Caco-2 (cell line): ENCODE results near the gene FNBP1. TPM values are rescaled to one million over a fixed set of nuclear protein-coding genes. Genes with fewer than 3 reads are reported as not detected.

Experiments
- BruUV-seq: library from RNA; stranded (reverse); fragments of 400-500 nt; replicated peaks from 2 replicates; lab custom pipeline; 2021; lab: Mats Ljungman, UMichigan
- CTCF ChIA-PET: fragments of 300-600 bp; sonication (Branson Sonifier 250); formaldehyde crosslinking; loops from one replicate; lab custom pipeline; 2022; ENCODE audit warnings: antibody characterized with exemption; lab: Charles Lee
- POLR2A ChIA-PET: fragments of 300-600 bp; sonication (Branson Sonifier 250); formaldehyde crosslinking; loops from one replicate; lab custom pipeline; 2022; ENCODE audit warnings: antibody characterized with exemption; lab: Charles Lee
- DNase-seq, 2 experiments: peaks; one replicate each; pipeline versions ENCODE4 v3.0.0 to v3.0.0-alpha.2; 2020 to 2022
- H3K27me3 ChIP-seq: replicated peaks from 2 replicates; pipeline ENCODE4 v1.6.0; 2011; ENCODE audit warnings: low read length; ENCODE audit not compliant: control insufficient read depth, insufficient read depth
- H3K36me3 ChIP-seq: 2 replicates; pipeline ENCODE4 v1.5.1; 2011; ENCODE audit warnings: low read length; ENCODE audit not compliant: control insufficient read depth, insufficient read depth
- H3K4me1 ChIP-seq: fragments of 250-450 bp; sonication (Bioruptor Pico); 2 replicates; pipeline ENCODE4 v1.5.1; 2020; ENCODE audit warnings: mild to moderate bottlenecking
- H3K4me3 ChIP-seq: 2 replicates; pipeline ENCODE4 v1.5.1; 2011; ENCODE audit warnings: low read depth, mild to moderate bottlenecking, control low read depth, low read length
- H3K9me3 ChIP-seq: fragments of 250-450 bp; sonication (Bioruptor Pico); 2 replicates; pipeline ENCODE4 v1.5.1; 2020; ENCODE audit warnings: mild to moderate bottlenecking, moderate library complexity
- H3K27ac Mint-ChIP-seq: one replicate; pipeline ENCODE4 v1.8.0; 2022; ENCODE audit warnings: mixed read lengths; ENCODE audit not compliant: unreplicated experiment
- H3K27me3 Mint-ChIP-seq: one replicate; pipeline ENCODE4 v1.8.0; 2022; ENCODE audit warnings: mixed read lengths; ENCODE audit not compliant: insufficient read depth, unreplicated experiment
- H3K36me3 Mint-ChIP-seq: one replicate; pipeline ENCODE4 v1.8.0; 2022; ENCODE audit warnings: mild to moderate bottlenecking, mixed read lengths; ENCODE audit not compliant: insufficient read depth, unreplicated experiment
- H3K4me1 Mint-ChIP-seq: one replicate; pipeline ENCODE4 v1.8.0; 2022; ENCODE audit warnings: low read depth, mixed read lengths; ENCODE audit not compliant: unreplicated experiment
- H3K4me3 Mint-ChIP-seq: one replicate; pipeline ENCODE4 v1.8.0; 2022; ENCODE audit warnings: mild to moderate bottlenecking, moderate library complexity, mixed read lengths; ENCODE audit not compliant: unreplicated experiment
- H3K9me3 Mint-ChIP-seq: one replicate; pipeline ENCODE4 v1.8.0; 2022; ENCODE audit warnings: mixed read lengths; ENCODE audit not compliant: unreplicated experiment
- CTCF ChIP-seq, 2 experiments: fragments of 200-600 bp in 1 of 2; IDR thresholded peaks; 1 replicate in 1 of 2; 2 replicates in 1 of 2; pipeline versions ENCODE4 v1.5.1 to v1.8.0; 2011 to 2022; ENCODE audit warnings: antibody characterized with exemption in 1 of 2, control low read depth in 1 of 2, inconsistent platforms in 1 of 2, low read depth in 1 of 2, low read length in 1 of 2, mild to moderate bottlenecking in 1 of 2, moderate library complexity in 1 of 2; ENCODE audit not compliant: insufficient read depth in 1 of 2, severe bottlenecking in 1 of 2, unreplicated experiment in 1 of 2
- intact Hi-C: fragments of 100-400 bp; cut with micrococcal nuclease; formaldehyde crosslinking; loops from one replicate; pipeline ENCODE4 v1.10.0; 2022; ENCODE audit not compliant: unreplicated experiment
- total RNA-seq: library from RNA; stranded (reverse); gene quantifications from 2 replicates; pipeline ENCODE4 v1.2.3, GENCODE V29; 2022

Gene FNBP1
- total RNA-seq, 1 experiment from 2014 or later: 33.2 TPM

- H3K36me3 ChIP-seq: no peaks in the 10 kb centered on the region
- no peaks in the 10 kb centered on the region for H3K9me3 ChIP-seq
- TF ChIP-seq CTCF (IDR thresholded peaks at IDR 0.05; ENCODE audit: insufficient read depth in 1 of 2, low read depth in 1 of 2, low read length in 1 of 2, severe bottlenecking in 1 of 2, unreplicated experiment in 1 of 2): no peak
- Mint-ChIP-seq H3K4me3 (no peak overlapping the region), H3K27ac (no peak overlapping the region), H3K36me3 (peaks cover 20% of the 10 kb centered on the region), H3K4me1 (no peaks in the 10 kb centered on the region), H3K27me3 (no peaks in the 10 kb centered on the region), H3K9me3 (no peaks in the 10 kb centered on the region)
- no TSS peak for BruUV-seq
- H3K4me3 ChIP-seq: no peak overlapping the region
- no peak for DNase-seq
- H3K4me1 ChIP-seq: no peaks in the 10 kb centered on the region
- CTCF ChIA-PET: no interaction called here
- H3K27me3 ChIP-seq: no peaks in the 10 kb centered on the region
- POLR2A ChIA-PET: no interaction called here
- intact Hi-C loops: no loop called here
Measured at GRCh38 chr9:129867136-129868022, 175.6 kb downstream of the FNBP1 start.

- no peak for DNase-seq
- no peaks in the 10 kb centered on the region for H3K4me1 Mint-ChIP-seq
- Histone ChIP-seq H3K36me3 (no peaks in the 10 kb centered on the region), H3K27me3 (no peaks in the 10 kb centered on the region), H3K4me3 (no peak overlapping the region), H3K9me3 (no peaks in the 10 kb centered on the region), H3K4me1 (no peaks in the 10 kb centered on the region)
- BruUV-seq: no TSS peak
- intact Hi-C loops: no loop called here
- no peak overlapping the region for H3K4me3 Mint-ChIP-seq
- H3K9me3 Mint-ChIP-seq: no peaks in the 10 kb centered on the region
- H3K27ac Mint-ChIP-seq: no peak overlapping the region
- CTCF ChIA-PET: no interaction called here
- POLR2A ChIA-PET: no interaction called here
- H3K27me3 Mint-ChIP-seq: no peaks in the 10 kb centered on the region
- H3K36me3 Mint-ChIP-seq: peaks cover 17% of the 10 kb centered on the region
- TF ChIP-seq CTCF (IDR thresholded peaks at IDR 0.05; ENCODE audit: insufficient read depth in 1 of 2, low read depth in 1 of 2, low read length in 1 of 2, severe bottlenecking in 1 of 2, unreplicated experiment in 1 of 2): no peak
Measured at GRCh38 chr9:129866394-129867135, 176.4 kb downstream of the FNBP1 start.

- Mint-ChIP-seq H3K27me3 (no peaks in the 10 kb centered on the region), H3K4me3 (no peak overlapping the region), H3K27ac (no peak overlapping the region), H3K36me3 (peaks cover 16% of the 10 kb centered on the region), H3K4me1 (no peaks in the 10 kb centered on the region), H3K9me3 (no peaks in the 10 kb centered on the region)
- H3K9me3 ChIP-seq: no peaks in the 10 kb centered on the region
- H3K27me3 ChIP-seq: no peaks in the 10 kb centered on the region
- no peak overlapping the region for H3K4me3 ChIP-seq
- DNase-seq: no peak
- CTCF ChIA-PET: no interaction called here
- H3K4me1 ChIP-seq: no peaks in the 10 kb centered on the region
- intact Hi-C loops: no loop called here
- no peak for TF ChIP-seq CTCF (IDR thresholded peaks at IDR 0.05; ENCODE audit: insufficient read depth in 1 of 2, low read depth in 1 of 2, low read length in 1 of 2, severe bottlenecking in 1 of 2, unreplicated experiment in 1 of 2)
- BruUV-seq: no TSS peak
- POLR2A ChIA-PET: no interaction called here
- no peaks in the 10 kb centered on the region for H3K36me3 ChIP-seq
Measured at GRCh38 chr9:129865668-129866320, 177.2 kb downstream of the FNBP1 start.
